Transverse colon (tissue), 4 donors: Measurements from ENCODE around the gene KIAA1328. TPM values are rescaled to one million over a fixed set of nuclear protein-coding genes. Genes with fewer than 3 reads are reported as not detected.

Source experiments
- DNase-seq: peaks from one replicate; pipeline ENCODE4 v3.0.0-alpha.2; 2019
- H3K27ac ChIP-seq, 4 donors: fragments of 200-600 bp; sonication (generic); 2 replicates each; pipeline ENCODE4 v1.5.1; 2016 to 2018; ENCODE audit warnings: inconsistent platforms in 4 of 4
- H3K27me3 ChIP-seq: fragments of 200-600 bp; sonication (generic); 2 replicates; pipeline ENCODE4 v1.5.1; 2017; ENCODE audit warnings: inconsistent platforms
- H3K36me3 ChIP-seq, 4 donors: fragments of 200-600 bp; sonication (generic); 2 replicates each; pipeline ENCODE4 v1.5.1; 2017 to 2019; ENCODE audit warnings: inconsistent platforms in 4 of 4
- H3K4me1 ChIP-seq, 4 donors: fragments of 200-600 bp; sonication (generic); 2 replicates each; pipeline ENCODE4 v1.5.1; 2017 to 2020; ENCODE audit warnings: inconsistent platforms in 4 of 4
- H3K4me3 ChIP-seq, 4 donors: fragments of 200-600 bp; sonication (generic); 1 replicate in 1 of 4; 2 replicates in 3 of 4; pipeline versions ENCODE4 v1.5.1 to v1.6.1; 2017 to 2019; ENCODE audit warnings: inconsistent platforms in 4 of 4
- H3K9me3 ChIP-seq, 2 donors: fragments of 200-600 bp; sonication (generic); 2 replicates each; pipeline ENCODE4 v1.5.1; 2017 to 2019; ENCODE audit warnings: inconsistent platforms in 2 of 2
- CTCF ChIP-seq, 5 experiments: fragments of 200-600 bp in 3 of 5; fragments of 450-650 bp in 2 of 5; sonication (generic) in 3 of 5; IDR thresholded peaks; 1 replicate in 2 of 5; 2 replicates in 3 of 5; pipeline ENCODE4 v1.5.1; 2016 to 2017; ENCODE audit warnings: antibody characterized with exemption in 5 of 5, inconsistent platforms in 3 of 5, mild to moderate bottlenecking in 2 of 5, moderate library complexity in 1 of 5
- EP300 ChIP-seq: sonication (generic); formaldehyde crosslinking; IDR thresholded peaks from one replicate; pipeline ENCODE4 v1.6.1; 2017; ENCODE audit warnings: antibody characterized with exemption, low read depth
- POLR2A ChIP-seq: fragments of 450-650 bp; IDR thresholded peaks from one replicate; pipeline ENCODE4 v1.6.1; 2016; ENCODE audit warnings: antibody characterized with exemption, mild to moderate bottlenecking, moderate library complexity
- POLR2AphosphoS5 ChIP-seq, 3 donors: sonication (generic); formaldehyde crosslinking; IDR thresholded peaks; one replicate each; pipeline ENCODE4 v1.6.1; 2016; ENCODE audit warnings: antibody characterized with exemption in 3 of 3
- WGBS, 2 donors: methylation state at CpG; one replicate each; pipeline ENCODE4 v1.1.5; 2018; ENCODE audit warnings: low coverage in 1 of 2; 5-methylcytosine and 5-hydroxymethylcytosine counted together
- in situ Hi-C, 4 donors: fragments of 200-750 bp; cut with MboI; loops; one replicate each; pipeline versions ENCODE4 v1.15.0 to v1.15.1; 2017; ENCODE audit warnings: low sequenced_read_pairs in 3 of 4, low pct_ligation_motif_present in 1 of 4, low pct_unique_long_range_greater_than_20kb in 1 of 4
- intact Hi-C: fragments of 100-400 bp; cut with DNase I; formaldehyde crosslinking; loops from one replicate; pipeline ENCODE4 v1.15.1; 2023; ENCODE audit warnings: low total_unique reads
- total RNA-seq, 4 donors: library from RNA; depleted of rRNA; stranded (reverse); fragments of >200 nt; gene quantifications; one replicate each; pipeline ENCODE4 v1.1.0, GENCODE V29; 2016

Gene KIAA1328
- total RNA-seq, 4 donors from 2014 or later = 3.6 to 14.3 (median 11.3) TPM

GRCh38 chr18:37085362-37085761 lies 256.4 kb downstream of the KIAA1328 start:
- Histone ChIP-seq H3K27me3 (no peaks in the 10 kb centered on the region), H3K27ac (no peak overlapping the region), H3K4me3 (no peak overlapping the region), H3K9me3 (no peaks in the 10 kb centered on the region), H3K36me3 (no peaks in the 10 kb centered on the region), H3K4me1 (no peaks in the 10 kb centered on the region)
- TF ChIP-seq EP300 = no peak
- no peak for TF ChIP-seq POLR2AphosphoS5 (IDR thresholded peaks at IDR 0.05)
- TF ChIP-seq CTCF (IDR thresholded peaks at IDR 0.05) = no peak
- no peak for TF ChIP-seq POLR2A
- in situ Hi-C loops = no loop called here
- WGBS, 2 donors = 83% methylated on average over 2 of the region's 2 CpGs; no CpG with 5 or more reads in 1 of the 2 donors
- no peak for DNase-seq
- intact Hi-C loops = no loop called here

- no peaks in the 10 kb centered on the region for H3K4me1 ChIP-seq
- WGBS, 2 donors = 72 to 80% methylated on average over 5 of the region's 5 CpGs
- H3K27ac ChIP-seq = no peak overlapping the region
- no peak overlapping the region for H3K4me3 ChIP-seq
- TF ChIP-seq POLR2A (no peak), EP300 (no peak), CTCF (IDR thresholded peaks at IDR 0.05) (no peak), POLR2AphosphoS5 (IDR thresholded peaks at IDR 0.05) (no peak)
- no peak for DNase-seq
- H3K36me3 ChIP-seq = no peaks in the 10 kb centered on the region
- intact Hi-C loops = loop anchor here (1.0 kb wide), 1 partner anchor 15 kb away; no protein-coding TSS in a partner anchor
- H3K27me3 ChIP-seq = no peaks in the 10 kb centered on the region
- H3K9me3 ChIP-seq = peaks cover 3 to 12% of the 10 kb centered on the region in 2 donors
- in situ Hi-C loops = no loop called here
Observed at GRCh38 chr18:37107748-37108522, 279.0 kb downstream of the KIAA1328 start.

- H3K36me3 ChIP-seq = no peaks in the 10 kb centered on the region
- H3K27ac ChIP-seq = no peak overlapping the region
- no peaks in the 10 kb centered on the region for H3K27me3 ChIP-seq
- in situ Hi-C loops = no loop called here
- no peaks in the 10 kb centered on the region for H3K9me3 ChIP-seq
- intact Hi-C loops = loop anchor here (1.0 kb wide), 1 partner anchor 15 kb away; no protein-coding TSS in a partner anchor
- no peak for DNase-seq
- H3K4me1 ChIP-seq = no peaks in the 10 kb centered on the region
- H3K4me3 ChIP-seq = no peak overlapping the region
- TF ChIP-seq POLR2AphosphoS5 (IDR thresholded peaks at IDR 0.05) (no peak), EP300 (no peak), CTCF (IDR thresholded peaks at IDR 0.05) (no peak), POLR2A (no peak)
Observed at GRCh38 chr18:37122877-37123276, 293.9 kb downstream of the KIAA1328 start.

GRCh38 chr18:37124516-37124915 lies 295.6 kb downstream of the KIAA1328 start:
- TF ChIP-seq POLR2AphosphoS5 (IDR thresholded peaks at IDR 0.05) (no peak), POLR2A (no peak), EP300 (no peak), CTCF (IDR thresholded peaks at IDR 0.05) (no peak)
- Histone ChIP-seq H3K27me3 (no peaks in the 10 kb centered on the region), H3K9me3 (no peaks in the 10 kb centered on the region), H3K27ac (no peak overlapping the region), H3K36me3 (no peaks in the 10 kb centered on the region), H3K4me1 (no peaks in the 10 kb centered on the region), H3K4me3 (no peak overlapping the region)
- in situ Hi-C loops (no loop called here), intact Hi-C loops (no loop called here)
- WGBS, 2 donors = 64 to 81% methylated on average over 2 of the region's 2 CpGs
- DNase-seq = no peak
